Astrocyte (in vitro differentiated cells and primary cell): ENCODE measurements around the gene LPXN.

ENCODE experiments used
- EZH2 ChIP-seq: IDR thresholded peaks from 2 replicates; pipeline ENCODE4 v1.6.1; 2012; ENCODE audit warnings: mild to moderate bottlenecking, low read length, inconsistent platforms; ENCODE audit not compliant: insufficient read depth
- TF ChIP-seq, protein P1 (sequence below): IDR thresholded peaks from 2 replicates; pipeline ENCODE4 v1.5.1; 2011; ENCODE audit warnings: low read depth, mild to moderate bottlenecking, inconsistent platforms, low read length, moderate library complexity; ENCODE audit not compliant: insufficient read depth

- TF ChIP-seq, protein P1, sequence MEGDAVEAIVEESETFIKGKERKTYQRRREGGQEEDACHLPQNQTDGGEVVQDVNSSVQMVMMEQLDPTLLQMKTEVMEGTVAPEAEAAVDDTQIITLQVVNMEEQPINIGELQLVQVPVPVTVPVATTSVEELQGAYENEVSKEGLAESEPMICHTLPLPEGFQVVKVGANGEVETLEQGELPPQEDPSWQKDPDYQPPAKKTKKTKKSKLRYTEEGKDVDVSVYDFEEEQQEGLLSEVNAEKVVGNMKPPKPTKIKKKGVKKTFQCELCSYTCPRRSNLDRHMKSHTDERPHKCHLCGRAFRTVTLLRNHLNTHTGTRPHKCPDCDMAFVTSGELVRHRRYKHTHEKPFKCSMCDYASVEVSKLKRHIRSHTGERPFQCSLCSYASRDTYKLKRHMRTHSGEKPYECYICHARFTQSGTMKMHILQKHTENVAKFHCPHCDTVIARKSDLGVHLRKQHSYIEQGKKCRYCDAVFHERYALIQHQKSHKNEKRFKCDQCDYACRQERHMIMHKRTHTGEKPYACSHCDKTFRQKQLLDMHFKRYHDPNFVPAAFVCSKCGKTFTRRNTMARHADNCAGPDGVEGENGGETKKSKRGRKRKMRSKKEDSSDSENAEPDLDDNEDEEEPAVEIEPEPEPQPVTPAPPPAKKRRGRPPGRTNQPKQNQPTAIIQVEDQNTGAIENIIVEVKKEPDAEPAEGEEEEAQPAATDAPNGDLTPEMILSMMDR = no peak
- no peak for TF ChIP-seq EZH2
Measured at GRCh38 chr11:58560842-58561241, 14.8 kb downstream of the LPXN start.
